ENCODE data around the gene SNRPB2.

SNRPB2 gene

DNA sequence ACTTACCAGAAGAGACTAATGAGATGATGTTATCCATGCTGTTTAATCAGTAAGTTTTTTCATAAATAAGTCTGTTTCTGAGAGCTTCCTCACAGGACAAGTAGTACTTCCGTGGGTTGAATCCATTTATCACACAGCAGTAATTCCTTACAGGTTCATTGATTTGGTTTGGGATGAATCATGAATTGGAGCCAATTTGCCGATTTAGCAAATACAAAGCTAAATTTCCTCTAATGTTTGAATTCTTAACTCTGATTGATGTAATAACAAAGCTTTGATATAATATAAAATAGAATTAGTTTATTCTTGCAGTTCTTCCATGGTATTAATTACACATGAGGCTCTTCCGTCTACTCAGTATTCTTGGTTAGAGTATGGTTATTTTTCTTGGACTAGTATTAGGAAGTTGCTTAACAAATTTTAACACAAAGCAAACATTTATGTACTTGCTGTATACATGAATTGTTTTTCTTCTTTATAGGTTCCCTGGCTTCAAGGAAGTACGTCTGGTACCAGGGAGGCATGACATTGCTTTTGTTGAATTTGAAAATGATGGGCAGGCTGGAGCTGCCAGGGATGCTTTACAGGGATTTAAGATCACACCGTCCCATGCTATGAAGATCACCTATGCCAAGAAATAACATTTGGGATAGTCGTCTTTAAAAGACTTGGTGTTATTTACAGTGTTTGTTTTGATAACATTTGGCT lies 10.7 kb downstream of the SNRPB2 start:
- no peak for DNase-seq

DNA sequence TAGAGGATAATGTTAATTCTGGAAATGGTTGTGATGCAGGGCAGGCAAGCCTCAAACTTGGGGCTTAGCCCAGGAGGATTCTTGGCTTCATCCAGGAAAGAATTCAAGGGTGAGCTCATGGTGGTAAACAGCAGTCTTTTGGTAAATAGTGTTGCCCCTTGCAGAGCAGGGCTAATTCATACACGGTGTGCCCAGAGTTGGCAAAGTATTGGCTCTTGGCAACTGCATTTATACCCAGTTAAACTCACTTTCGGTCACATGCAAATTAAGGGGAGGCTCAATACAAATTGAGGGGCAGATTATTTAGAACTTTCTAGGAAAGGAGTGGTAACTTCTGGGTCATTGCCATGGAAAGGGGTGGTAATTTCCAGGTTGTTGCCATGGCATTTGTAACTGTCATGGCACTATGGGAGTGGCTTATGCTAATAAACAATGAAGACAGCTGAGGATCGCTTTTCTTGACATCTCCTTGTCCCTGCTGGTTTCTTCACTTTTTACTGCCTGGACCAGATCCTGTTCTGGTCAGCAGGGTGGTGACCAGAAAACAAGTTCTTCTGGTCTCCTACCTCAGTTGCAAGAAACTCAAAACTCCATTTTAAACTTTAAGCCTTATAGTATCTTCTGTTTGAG lies 14.5 kb downstream of the SNRPB2 start:
- DNase-seq = no peak

DNA sequence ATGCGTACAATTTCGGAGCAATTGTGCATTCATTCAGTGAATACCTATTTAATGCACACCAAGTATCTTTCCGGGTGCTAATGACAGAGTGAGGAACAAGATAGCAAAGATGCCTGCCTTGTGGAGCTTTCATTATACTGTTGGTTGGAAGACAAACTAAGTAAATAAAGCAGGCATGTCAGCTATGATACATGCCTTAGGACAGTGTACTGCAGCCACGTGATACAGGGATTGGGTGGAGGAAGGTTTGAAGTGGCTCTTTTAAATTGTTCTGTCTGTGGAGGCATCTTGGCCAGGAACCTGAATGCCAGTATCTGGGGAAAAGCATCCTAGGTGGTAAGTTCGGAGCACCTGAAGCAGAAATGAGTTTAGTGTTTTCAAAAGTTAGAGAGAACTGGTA lies 15.4 kb downstream of the SNRPB2 start:
- DNase-seq = no peak

DNA sequence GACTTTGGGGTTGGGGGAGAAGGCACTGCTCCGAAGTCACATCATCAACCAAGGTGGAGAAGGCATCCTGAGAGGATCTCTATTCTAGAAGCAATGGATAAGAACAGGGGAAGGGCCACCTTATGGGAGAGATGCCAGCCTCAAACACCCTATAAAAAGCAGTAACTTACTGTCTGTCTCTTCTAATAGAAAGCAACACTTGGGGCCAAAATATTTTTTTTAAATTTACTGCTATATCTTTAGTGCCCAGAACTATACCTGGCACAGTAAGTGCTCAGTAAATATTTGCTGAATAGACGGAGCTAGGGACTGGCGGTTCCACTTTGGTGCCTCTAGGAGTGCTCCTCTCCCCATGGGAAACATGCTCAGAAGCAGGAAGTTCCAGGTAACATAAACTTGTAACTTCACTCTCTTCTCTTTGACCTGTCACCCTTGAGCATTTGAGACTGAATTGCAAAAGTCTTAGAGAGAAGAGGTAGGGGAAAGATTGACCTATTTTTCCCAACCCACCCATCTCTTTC lies 17.5 kb downstream of the SNRPB2 start:
- no peak for DNase-seq

DNA sequence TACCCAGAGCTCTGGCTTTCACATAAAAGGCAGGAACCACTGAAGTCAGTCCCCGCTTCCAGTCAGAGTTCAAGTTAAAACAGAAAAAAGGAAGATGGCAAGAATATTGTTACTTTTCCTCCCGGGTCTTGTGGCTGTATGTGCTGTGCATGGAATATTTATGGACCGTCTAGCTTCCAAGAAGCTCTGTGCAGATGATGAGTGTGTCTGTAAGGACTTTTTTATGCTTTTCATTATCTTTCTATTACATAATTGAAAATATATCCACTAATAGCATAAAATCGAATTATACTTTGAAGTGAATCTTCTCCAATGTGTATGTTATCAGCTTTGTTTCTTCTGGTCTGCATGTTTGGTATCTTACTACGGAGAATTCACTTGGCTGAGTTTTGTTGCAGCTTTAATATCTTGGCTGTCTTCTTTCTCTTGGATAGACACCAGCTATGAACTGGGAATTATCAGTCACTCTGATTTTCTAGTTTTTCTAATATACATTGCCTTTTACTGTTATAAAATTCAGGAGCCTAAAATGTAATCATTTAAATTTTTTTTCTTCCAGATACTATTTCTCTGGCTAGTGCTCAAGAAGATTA lies 18.6 kb downstream of the SNRPB2 start, which contains the start of gene OTOR:
Gene OTOR (plus strand): TSS at position 51 of the 593 bp plus-strand sequence. CDS start 44 bp downstream, at position 95.
- DNase-seq = no peak

DNA sequence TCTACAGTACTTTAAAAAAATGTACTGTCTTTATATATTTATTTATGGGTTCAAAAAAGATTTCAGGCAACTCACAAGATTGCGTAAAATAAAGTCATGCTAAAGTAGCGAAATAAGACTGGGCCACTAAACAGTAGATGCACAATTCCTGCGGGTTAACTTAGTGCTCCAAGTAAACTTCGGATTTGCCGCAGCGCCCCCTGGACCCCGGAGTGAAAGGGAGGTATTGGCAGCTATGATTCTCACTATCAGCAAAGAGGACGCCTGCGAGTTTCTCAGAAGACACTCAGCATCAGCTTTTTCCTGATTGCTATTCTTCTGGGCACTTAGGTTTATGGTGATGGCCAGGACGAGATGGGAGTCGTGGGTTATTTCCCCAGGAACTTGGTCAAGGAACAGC lies 19.7 kb downstream of the SNRPB2 start:
- DNase-seq = no peak

DNA sequence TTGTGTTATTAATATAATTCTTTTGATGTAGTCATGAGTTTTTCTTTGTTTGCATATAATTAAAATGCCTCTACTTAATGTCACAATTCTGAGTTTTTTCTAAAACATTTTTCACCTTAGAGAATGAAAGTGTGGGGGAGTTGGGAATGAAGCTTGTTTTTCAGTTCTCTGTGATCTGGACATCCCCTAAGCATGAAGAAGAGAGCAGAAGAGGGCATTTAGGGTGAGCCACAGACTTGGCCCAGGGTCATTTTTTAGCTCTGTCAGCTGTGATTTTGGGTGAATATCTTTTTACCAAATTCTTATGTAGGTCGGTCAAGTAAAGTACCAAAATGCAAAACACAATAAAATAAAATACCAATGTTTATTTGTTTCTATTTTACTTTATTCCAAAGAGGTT lies 22.3 kb downstream of the SNRPB2 start:
- no peak for DNase-seq

DNA sequence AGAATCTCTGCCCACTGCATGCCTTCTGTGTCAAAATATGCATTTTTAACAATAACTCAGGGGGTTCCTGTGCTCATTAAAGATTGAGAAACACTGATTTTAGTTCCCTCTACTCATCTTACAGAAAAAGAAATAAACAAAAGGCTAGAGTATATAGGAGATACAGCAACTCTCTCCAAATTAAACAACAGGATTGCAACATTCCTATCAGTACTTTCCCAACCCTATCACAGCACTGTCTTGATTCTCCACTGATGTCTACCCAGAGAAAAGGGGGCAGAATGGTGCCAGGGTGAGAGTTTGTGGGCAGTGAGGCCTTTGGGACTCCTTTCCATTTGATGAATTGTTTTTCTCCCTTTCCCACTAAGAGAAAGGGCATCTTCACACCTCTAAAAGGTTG lies 23.1 kb downstream of the SNRPB2 start:
- DNase-seq = no peak

DNA sequence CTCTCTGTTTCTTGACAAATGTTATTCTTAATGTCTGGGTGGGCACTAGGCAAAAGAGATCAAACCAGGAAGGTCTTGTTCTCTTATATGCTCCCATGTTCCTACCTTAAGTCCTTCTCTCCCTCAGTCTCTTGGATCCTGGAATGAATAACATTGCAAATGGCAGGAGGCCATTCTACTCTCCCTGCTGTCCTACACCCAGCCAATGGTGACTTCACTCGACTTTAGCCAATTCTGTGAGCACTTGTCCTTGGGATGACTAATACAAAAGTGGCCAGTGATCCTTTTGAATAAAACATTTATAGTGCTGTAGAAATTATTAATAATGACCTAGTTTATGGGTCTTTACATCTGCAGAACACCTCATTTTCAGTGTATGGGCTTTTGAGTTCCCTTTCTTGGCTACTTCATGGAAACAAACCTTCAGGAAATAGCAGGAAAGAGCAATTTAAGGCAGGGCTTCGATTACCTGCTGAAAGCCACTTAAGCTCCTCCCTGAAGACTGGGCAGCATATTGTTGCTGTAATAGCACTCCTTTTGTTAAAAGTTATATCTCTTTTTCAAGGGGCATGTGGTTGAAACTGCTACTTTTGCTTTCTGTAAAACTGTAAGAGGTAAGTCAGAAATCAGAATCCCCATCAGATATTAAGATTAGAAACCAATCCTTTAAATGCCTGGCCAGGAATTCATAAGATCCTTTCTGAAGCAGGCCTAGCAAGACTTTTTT lies 28.8 kb downstream of the SNRPB2 start:
- no peak for DNase-seq

DNA sequence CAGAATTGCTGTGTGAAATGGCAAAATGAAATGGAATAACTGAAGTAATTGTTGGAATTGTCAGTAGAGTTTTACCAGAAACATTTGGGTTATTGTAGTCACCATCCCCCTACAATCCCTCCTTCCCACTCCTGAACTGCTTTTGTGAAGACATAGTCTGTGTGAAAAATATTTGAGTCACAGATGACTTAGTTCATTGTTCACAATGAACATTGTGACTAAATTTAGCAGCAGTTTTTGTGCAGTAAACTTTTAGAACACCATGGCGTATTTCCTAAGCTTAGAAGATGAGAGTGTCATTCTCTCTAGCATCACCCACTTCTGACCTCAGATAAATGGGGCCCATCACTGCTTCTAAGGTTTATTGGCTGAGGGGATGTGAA lies 29.3 kb downstream of the SNRPB2 start:
- DNase-seq = no peak

DNA sequence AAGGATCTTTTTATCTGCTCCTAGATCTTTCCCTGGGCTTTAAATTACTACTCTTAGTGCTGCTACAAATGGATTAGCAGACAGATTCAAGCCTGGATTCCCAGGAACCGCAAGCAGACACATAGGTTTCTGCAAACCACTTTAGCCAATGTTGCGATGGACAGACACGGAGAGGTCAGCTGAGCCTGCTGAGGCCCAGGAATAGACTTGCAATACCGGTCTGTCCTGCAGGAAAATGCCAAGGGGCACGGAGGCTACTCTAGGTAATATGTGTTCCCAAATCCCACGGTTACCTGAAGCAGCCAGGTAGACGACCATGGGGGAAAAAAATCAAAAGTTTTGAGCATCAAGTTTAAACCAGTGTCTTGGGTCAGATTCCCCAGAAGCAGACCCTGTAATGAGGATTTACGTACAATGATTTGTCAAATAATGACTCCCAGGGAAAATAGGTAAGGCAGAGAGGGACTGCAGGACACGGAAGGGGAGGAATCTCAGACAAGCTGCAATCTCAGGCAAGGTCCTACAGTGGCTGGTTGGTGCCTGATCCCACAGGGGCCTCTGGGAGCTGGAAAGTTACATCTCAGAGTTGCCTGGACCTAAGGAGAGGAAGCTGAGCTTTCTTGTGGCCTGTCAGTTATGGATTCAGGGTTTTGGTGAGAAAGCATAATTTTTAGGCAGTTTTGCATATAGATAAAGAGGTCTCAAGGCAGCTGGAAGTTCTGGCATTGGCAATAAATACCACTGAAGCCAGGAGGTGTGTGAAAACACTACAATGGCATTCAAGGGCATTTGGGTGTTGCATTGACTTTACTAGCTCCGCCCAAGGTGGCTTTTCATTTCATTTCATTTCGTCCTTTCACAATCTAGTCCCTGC lies 30.8 kb downstream of the SNRPB2 start:
- no peak for DNase-seq

DNA sequence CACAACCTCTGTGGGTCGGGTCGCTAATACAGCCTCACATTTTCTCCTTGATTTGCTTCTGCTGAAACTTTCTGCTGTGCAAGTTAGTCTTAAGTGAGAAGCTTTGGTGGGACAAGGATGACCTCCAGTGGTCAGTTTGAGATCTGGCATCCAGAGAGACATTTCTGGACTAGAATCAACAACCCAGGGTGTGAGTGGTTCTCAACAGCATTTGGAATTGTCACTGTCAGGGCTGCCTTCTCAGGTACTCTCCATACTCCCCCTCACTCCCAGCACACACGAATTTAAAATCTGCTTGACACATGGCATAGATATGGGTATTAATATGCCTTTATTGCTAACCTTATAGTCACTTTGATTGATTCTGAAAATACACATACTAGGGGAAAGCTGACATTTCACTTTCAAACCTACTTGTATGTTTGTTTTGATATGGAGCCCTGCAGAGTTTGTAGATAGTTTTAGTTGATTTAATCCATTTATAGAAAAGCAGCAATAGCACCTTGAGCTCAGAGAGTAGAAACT lies 31.5 kb downstream of the SNRPB2 start:
- DNase-seq = peak in 1 of 2 experiments; percentile 12

DNA sequence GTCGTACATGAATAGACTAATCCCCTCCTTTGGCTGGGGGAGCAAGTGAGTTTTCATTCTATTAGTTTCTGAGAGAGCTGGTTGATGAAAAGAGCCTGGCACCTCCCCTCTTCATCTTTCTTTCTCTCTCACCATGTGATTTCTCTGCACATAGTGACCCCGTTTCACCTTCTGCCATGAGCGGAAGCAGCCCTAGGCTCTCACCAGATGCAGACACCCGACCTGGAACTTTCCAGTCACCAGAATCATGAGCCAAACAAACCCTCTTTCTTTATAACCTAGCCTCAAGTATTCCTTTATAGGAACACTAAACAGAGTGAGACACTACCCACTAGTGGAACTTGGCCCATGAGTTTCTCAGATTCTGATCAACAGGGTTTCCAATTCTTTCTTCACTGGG lies 34.7 kb downstream of the SNRPB2 start:
- no peak for DNase-seq

DNA sequence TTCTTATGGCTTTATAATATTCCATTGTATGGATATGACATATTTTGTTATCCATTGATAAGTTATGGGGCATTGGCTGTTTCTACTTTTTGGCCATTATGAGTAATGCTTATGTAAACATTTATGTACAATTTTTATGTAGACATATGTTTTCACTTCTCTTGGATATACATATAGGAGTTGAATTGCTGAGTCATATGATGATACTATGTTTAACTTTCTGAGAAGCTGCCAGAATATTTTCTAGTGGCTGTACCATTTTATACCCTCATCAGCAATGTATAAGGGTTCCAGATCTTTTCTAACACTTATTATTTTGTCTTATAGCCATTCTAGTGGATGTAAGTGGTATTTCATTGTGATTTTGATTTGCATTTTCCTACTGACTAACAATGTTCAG lies 41.4 kb downstream of the SNRPB2 start:
- no peak for DNase-seq

DNA sequence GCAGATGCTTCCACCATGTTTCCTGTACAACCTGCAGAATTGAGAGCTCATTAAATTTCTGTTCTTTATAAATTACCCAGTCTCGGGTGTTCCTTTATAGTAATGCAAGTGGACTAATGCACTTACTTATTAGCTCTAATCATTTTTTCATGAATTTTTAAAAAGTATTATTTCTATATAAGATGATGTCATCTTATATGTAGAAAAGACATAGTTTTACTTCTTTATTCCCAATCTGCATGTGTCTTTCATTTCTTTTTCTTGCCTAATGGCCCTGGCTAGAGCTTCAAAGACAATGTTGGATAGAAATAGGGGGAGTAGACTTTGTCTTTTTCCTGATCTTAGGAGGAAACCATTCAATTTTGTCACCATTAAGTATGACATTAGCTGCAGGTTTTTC lies 46.1 kb downstream of the SNRPB2 start:
- DNase-seq = no peak

DNA sequence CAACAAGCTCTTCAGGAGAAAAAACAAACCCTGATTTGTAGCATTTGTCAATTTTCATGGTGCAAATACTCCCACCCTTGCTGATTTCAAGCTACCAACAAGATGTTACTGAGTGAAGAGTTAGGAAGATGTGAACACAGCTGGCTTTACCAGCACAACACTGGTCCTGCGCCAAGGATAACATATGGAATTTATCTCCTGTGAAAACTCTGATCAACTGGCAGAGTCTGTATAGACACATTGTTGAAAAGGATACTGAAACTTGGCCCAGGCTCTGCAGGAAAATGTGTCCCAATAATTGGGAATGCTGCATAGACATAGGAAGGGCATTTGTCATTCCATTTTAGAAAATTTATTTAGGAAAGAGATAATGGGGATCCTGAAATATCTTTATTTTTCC lies 47.3 kb downstream of the SNRPB2 start:
- no peak for DNase-seq

DNA sequence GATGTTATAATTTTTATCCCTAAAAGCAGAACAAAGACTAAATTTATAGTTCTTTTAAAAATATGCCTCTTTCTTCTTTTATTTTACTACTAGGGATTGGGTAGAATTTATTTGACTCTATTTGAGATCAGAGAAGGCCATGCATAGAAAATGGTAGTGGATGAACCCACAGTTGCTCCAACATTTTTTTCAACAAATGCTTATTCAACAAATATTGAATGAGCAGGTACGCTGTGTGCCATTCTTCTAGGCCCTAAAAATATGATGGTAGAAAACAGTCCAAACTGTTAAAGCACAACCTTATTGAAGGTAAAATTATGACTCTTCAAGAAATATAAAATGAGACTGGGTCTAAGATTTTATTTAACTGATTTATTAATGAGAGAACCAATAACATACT lies 48.3 kb downstream of the SNRPB2 start:
- DNase-seq = no peak

DNA sequence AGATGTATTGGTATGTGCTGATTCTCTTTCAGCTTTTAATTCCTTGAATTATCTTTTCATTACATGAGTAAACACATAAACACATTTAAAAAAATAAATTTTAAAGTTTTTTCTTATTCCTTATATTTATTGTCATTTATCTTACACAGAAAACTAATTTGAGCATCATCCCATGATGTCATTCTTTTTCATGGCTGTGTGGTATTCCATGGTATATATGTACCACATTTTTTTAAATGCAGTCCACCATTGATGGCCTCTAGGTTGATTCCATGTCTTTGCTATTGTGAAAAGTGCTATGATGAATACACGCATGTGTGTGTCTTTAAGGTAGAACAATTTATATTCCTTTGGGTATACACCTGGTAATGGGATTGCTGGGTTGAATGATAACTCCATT lies 51.7 kb downstream of the SNRPB2 start:
- no peak for DNase-seq

DNA sequence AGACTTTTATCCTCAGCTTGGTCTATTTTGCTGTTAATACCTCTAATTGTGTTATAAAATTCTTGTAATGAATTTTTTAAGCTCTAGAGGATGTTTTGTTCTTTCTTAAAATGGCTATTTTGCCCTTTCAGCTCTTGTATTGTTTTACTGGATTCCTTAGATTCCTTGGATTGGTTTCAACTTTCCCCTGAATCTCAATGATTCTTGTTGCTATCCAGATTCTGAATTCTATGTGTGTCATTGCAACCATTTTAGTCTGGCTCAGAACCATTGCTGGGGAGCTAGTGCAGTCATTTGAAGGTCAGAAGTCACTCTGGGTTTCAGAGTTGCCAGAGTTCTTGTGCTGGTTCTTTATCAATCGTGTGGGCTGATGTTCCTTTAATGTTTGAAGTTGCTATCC lies 55.4 kb downstream of the SNRPB2 start:
- no peak for DNase-seq
